DMS53 (cell line): ENCODE results near the gene SPATA31C2.
"Not testable (repeated sequence)": the region's sequence is repeated elsewhere in the genome, so short reads cannot be mapped to it uniquely, and the experiment has no call there.

ENCODE experiments used
- DNase-seq: peaks from one replicate; lab custom pipeline; 2025; lab: John Stamatoyannopoulos, UW

Gene SPATA31C2

GRCh38 chr9:88127700-88128300 lies 10.5 kb downstream of the SPATA31C2 start:
- DNase-seq, result not testable (repeated sequence)

- not testable (repeated sequence) for DNase-seq
Observed at GRCh38 chr9:88123413-88123812, 14.9 kb downstream of the SPATA31C2 start.

GRCh38 chr9:88118121-88118520 lies 20.2 kb downstream of the SPATA31C2 start:
- not testable (repeated sequence) for DNase-seq

GRCh38 chr9:88114968-88115612 lies 23.2 kb downstream of the SPATA31C2 start:
- DNase-seq, result not testable (repeated sequence)

- DNase-seq, result not testable (repeated sequence)
Observed at GRCh38 chr9:88114283-88114967, 23.9 kb downstream of the SPATA31C2 start.

- not testable (repeated sequence) for DNase-seq
Observed at GRCh38 chr9:88113156-88114130, 24.8 kb downstream of the SPATA31C2 start.

GRCh38 chr9:88110026-88110425 lies 28.2 kb downstream of the SPATA31C2 start:
- no peak for DNase-seq

- no peak for DNase-seq
Observed at GRCh38 chr9:88108779-88109178, 29.5 kb downstream of the SPATA31C2 start.

GRCh38 chr9:88106492-88106891 lies 31.8 kb downstream of the SPATA31C2 start:
- no peak for DNase-seq

- no peak for DNase-seq
Observed at GRCh38 chr9:88092797-88093331, 45.4 kb downstream of the SPATA31C2 start.

GRCh38 chr9:88090151-88090581 lies 48.1 kb downstream of the SPATA31C2 start:
- no peak for DNase-seq

- DNase-seq, result no peak
Observed at GRCh38 chr9:88087906-88088305, 50.4 kb downstream of the SPATA31C2 start.

GRCh38 chr9:88085476-88085875 lies 52.8 kb downstream of the SPATA31C2 start:
- DNase-seq, result no peak

GRCh38 chr9:88084357-88085183 lies 53.7 kb downstream of the SPATA31C2 start:
- no peak for DNase-seq
